GM12801 (cell line): ENCODE data around the gene IGFLR1.

Experiments used
- CTCF ChIP-seq: IDR thresholded peaks from one replicate; pipeline ENCODE4 v1.5.1; 2011; ENCODE audit warnings: control low read depth; ENCODE audit not compliant: insufficient read length; ENCODE audit errors: extremely low read depth

IGFLR1 gene

DNA sequence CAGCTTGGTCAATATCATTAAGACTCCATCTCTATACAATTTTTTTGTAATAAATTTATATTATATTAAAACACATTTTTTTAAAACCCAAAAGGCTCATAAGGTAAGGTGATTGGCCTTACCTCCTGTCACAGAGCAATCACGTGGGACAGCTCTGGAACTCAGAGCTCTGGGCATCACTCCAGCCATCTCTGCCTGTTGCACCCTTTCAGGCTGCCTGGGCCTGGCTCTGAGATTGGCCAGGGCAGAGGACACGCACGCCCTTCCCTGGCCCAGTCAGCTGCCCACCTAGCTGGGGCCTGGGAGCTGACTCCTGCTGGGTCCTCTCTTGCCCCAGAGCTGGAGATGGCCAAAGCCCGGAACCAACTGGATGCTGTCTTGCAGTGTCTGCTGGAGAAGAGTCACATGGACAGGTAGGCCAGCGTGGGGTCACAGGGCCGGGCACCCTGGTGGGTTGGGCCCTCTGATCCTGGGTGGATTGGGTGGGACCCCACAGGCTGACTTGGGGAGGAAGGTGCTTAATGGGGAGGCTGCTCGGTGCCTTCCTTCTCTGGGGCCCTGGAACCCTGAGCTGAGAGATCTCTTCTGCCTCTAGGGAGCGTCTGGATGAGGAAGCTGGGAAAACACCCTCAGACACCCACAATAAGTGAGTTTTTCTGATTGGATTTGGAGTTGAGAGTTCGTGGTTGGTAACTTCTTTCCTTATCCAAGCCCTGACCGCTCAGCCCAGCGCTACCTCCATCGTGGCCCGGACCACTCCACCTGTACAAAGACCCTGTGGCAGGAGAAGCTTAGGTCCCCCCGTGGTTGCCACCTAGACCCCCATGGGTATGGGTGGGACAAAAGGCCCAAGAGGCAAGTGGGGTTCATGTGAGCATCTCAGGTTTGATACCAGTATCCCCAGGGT is 9.8 kb upstream of the IGFLR1 start:
- TF ChIP-seq CTCF, result no peak

- no peak for TF ChIP-seq CTCF
Measured at GRCh38 chr19:35750167-35750566, 7.9 kb upstream of the IGFLR1 start.

- no peak for TF ChIP-seq CTCF
Measured at GRCh38 chr19:35748106-35749020, 6.1 kb upstream of the IGFLR1 start, which contains the start of gene LIN37. Gene LIN37, plus strand, starts transcription at chr19:35748576. Its CDS starts 149 bp downstream, at chr19:35748725.

GRCh38 chr19:35746531-35746930 is 4.3 kb upstream of the IGFLR1 start:
- no peak for TF ChIP-seq CTCF

- TF ChIP-seq CTCF, result no peak
Measured at GRCh38 chr19:35746087-35746462, 3.8 kb upstream of the IGFLR1 start.

- TF ChIP-seq CTCF, result no peak
Measured at GRCh38 chr19:35745328-35746086, 3.3 kb upstream of the IGFLR1 start, which contains the start of the genes PSENEN and U2AF1L4. Gene PSENEN, plus strand, starts transcription at chr19:35745651. Its CDS starts 280 bp downstream, at chr19:35745931. Gene U2AF1L4, minus strand, starts transcription at chr19:35745418. Its CDS starts 27 bp downstream, at chr19:35745391.
